22Rv1 (cell line): ENCODE measurements around the gene TIMM21.

Source experiments
- ZFX ChIP-seq: fragments of 450-650 bp; IDR thresholded peaks from 2 replicates; pipeline ENCODE4 v1.6.1; 2017; ENCODE audit warnings: antibody characterized with exemption, borderline replicate concordance
- TF ChIP-seq, protein P1 (sequence below): fragments of 450-650 bp; IDR thresholded peaks from 2 replicates; pipeline ENCODE4 v1.5.1; 2017; ENCODE audit warnings: mild to moderate bottlenecking

GRCh38 chr18:74153377-74153776 lies 5.1 kb downstream of the TIMM21 start:
- TF ChIP-seq, protein P1, sequence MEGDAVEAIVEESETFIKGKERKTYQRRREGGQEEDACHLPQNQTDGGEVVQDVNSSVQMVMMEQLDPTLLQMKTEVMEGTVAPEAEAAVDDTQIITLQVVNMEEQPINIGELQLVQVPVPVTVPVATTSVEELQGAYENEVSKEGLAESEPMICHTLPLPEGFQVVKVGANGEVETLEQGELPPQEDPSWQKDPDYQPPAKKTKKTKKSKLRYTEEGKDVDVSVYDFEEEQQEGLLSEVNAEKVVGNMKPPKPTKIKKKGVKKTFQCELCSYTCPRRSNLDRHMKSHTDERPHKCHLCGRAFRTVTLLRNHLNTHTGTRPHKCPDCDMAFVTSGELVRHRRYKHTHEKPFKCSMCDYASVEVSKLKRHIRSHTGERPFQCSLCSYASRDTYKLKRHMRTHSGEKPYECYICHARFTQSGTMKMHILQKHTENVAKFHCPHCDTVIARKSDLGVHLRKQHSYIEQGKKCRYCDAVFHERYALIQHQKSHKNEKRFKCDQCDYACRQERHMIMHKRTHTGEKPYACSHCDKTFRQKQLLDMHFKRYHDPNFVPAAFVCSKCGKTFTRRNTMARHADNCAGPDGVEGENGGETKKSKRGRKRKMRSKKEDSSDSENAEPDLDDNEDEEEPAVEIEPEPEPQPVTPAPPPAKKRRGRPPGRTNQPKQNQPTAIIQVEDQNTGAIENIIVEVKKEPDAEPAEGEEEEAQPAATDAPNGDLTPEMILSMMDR = no peak
- no peak for TF ChIP-seq ZFX
